ENCODE results near the gene MAPK4.
"Not testable (repeated sequence)": the region's sequence is repeated elsewhere in the genome, so short reads cannot be mapped to it uniquely, and the experiment has no call there.

Gene MAPK4

GRCh38 chr18:50563376-50563775 is 3.5 kb downstream of the MAPK4 start:
- DNase-seq (ENCODE audit: extremely low read depth, low read depth) = no peak

GRCh38 chr18:50569930-50570329 is 10.0 kb downstream of the MAPK4 start:
- TF ChIP-seq CTCF (IDR thresholded peaks at IDR 0.05; ENCODE audit: low read depth, low read length) = no peak
- no peak for DNase-seq (ENCODE audit: extremely low read depth, low read depth)

More at GRCh38 chr18:50563376-50563775, 3.5 kb downstream of the MAPK4 start:
- TF ChIP-seq CTCF (IDR thresholded peaks at IDR 0.05; ENCODE audit: low read depth, low read length) = no peak

- TF ChIP-seq CTCF (IDR thresholded peaks at IDR 0.05; ENCODE audit: low read depth, low read length) = no peak
- DNase-seq (ENCODE audit: extremely low read depth, low read depth) = no peak
These were observed 11.7 kb downstream of the MAPK4 start for GRCh38 chr18:50571606-50572005.

GRCh38 chr18:50573196-50573595 is 13.3 kb downstream of the MAPK4 start:
- DNase-seq (ENCODE audit: extremely low read depth, low read depth) = not testable (repeated sequence)

- TF ChIP-seq CTCF (IDR thresholded peaks at IDR 0.05; ENCODE audit: low read depth, low read length) = no peak
- no peak for DNase-seq (ENCODE audit: extremely low read depth, low read depth)
These were observed 13.8 kb downstream of the MAPK4 start for GRCh38 chr18:50573679-50574078.

- TF ChIP-seq CTCF (IDR thresholded peaks at IDR 0.05; ENCODE audit: low read depth, low read length) = no peak
These were observed 18.1 kb downstream of the MAPK4 start for GRCh38 chr18:50578030-50578429.

GRCh38 chr18:50578651-50579050 is 18.8 kb downstream of the MAPK4 start:
- no peak for DNase-seq (ENCODE audit: extremely low read depth, low read depth)
- no peak for TF ChIP-seq CTCF (IDR thresholded peaks at IDR 0.05; ENCODE audit: low read depth, low read length)

More at GRCh38 chr18:50578030-50578429, 18.1 kb downstream of the MAPK4 start:
- DNase-seq (ENCODE audit: extremely low read depth, low read depth) = no peak

GRCh38 chr18:50579061-50579774 is 19.3 kb downstream of the MAPK4 start:
- no peak for DNase-seq (ENCODE audit: extremely low read depth, low read depth)
- no peak for TF ChIP-seq CTCF (IDR thresholded peaks at IDR 0.05; ENCODE audit: low read depth, low read length)
